HFFc6 (cell line): ENCODE results near the gene SLC25A21. TPM values are rescaled to one million over a fixed set of nuclear protein-coding genes. Genes with fewer than 3 reads are reported as not detected.
A peak's percentile ranks its signal among the peaks of the same experiment; 100 is the strongest.

ENCODE experiments used
- DNase-seq: peaks from one replicate; pipeline ENCODE4 v3.0.0-alpha.2; 2018
- H3K27ac Mint-ChIP-seq: 2 replicates; pipeline ENCODE4 v1.8.0; 2020; ENCODE audit warnings: mild to moderate bottlenecking, mixed read lengths
- H3K27me3 Mint-ChIP-seq: 2 replicates; pipeline ENCODE4 v1.8.0; 2021; ENCODE audit warnings: mild to moderate bottlenecking, moderate library complexity, mixed read lengths; ENCODE audit not compliant: insufficient read depth
- H3K36me3 Mint-ChIP-seq: 2 replicates; pipeline ENCODE4 v1.8.0; 2021; ENCODE audit warnings: low read depth, mixed read lengths
- H3K4me1 Mint-ChIP-seq: 2 replicates; pipeline ENCODE4 v1.8.0; 2020; ENCODE audit warnings: low read depth, mixed read lengths
- H3K4me3 Mint-ChIP-seq: 2 replicates; pipeline ENCODE4 v1.8.0; 2020; ENCODE audit warnings: mild to moderate bottlenecking, moderate library complexity, mixed read lengths
- H3K9me3 Mint-ChIP-seq: 2 replicates; pipeline ENCODE4 v1.8.0; 2020; ENCODE audit warnings: mild to moderate bottlenecking, mixed read lengths
- total RNA-seq, 6 experiments: library from RNA; stranded (reverse); fragmentation: NEBNext Ultra II Directional; extraction: Animal tissue kit (Norgen Biotek cat#: 25700); gene quantifications; 2 replicates in 1 of 6; 3 replicates in 5 of 6; pipeline ENCODE4 v1.2.3, GENCODE V29; 2021
- TF ChIP-seq, protein P1 (sequence below): fragments of 200-600 bp; sonication (generic); IDR thresholded peaks from 2 replicates; pipeline ENCODE4 v1.5.0; 2021; ENCODE audit warnings: antibody characterized with exemption, mild to moderate bottlenecking

SLC25A21 gene
- total RNA-seq, 6 experiments from 2014 or later: 0.33 to 1.1 (median 0.47) TPM

DNA sequence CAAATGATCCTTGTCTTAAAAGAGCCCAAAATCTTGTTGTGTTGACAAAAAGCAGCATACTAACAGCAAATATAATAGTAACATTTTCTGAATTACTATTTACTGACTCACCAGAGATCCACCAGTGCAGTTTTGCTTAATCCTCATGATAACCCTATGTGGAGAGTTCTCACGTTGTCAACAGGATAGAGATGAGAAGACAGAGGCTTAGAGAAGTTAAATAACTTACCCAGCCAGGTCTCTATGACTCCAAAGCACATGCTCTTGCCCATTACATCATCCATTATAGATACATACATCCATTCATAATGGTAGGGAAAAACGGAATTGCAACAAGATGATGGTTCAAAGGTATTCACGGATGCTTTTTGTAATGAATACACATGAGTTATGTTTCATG is 398.8 kb downstream of the SLC25A21 start:
- no peaks in the 10 kb centered on the region for H3K36me3 Mint-ChIP-seq
- DNase-seq: peak; percentile 6
- TF ChIP-seq, protein P1, sequence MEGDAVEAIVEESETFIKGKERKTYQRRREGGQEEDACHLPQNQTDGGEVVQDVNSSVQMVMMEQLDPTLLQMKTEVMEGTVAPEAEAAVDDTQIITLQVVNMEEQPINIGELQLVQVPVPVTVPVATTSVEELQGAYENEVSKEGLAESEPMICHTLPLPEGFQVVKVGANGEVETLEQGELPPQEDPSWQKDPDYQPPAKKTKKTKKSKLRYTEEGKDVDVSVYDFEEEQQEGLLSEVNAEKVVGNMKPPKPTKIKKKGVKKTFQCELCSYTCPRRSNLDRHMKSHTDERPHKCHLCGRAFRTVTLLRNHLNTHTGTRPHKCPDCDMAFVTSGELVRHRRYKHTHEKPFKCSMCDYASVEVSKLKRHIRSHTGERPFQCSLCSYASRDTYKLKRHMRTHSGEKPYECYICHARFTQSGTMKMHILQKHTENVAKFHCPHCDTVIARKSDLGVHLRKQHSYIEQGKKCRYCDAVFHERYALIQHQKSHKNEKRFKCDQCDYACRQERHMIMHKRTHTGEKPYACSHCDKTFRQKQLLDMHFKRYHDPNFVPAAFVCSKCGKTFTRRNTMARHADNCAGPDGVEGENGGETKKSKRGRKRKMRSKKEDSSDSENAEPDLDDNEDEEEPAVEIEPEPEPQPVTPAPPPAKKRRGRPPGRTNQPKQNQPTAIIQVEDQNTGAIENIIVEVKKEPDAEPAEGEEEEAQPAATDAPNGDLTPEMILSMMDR: no peak
- no peak overlapping the region for H3K4me3 Mint-ChIP-seq
- 0 out of 2 replicates have a peak, but pooled peaks cover 3% of the 10 kb centered on the region for H3K9me3 Mint-ChIP-seq
- peaks cover 11% of the 10 kb centered on the region for H3K4me1 Mint-ChIP-seq
- peaks cover 1% of the 10 kb centered on the region; the same call in 1 of the 2 replicates for H3K27me3 Mint-ChIP-seq
- H3K27ac Mint-ChIP-seq: no peak overlapping the region

- H3K27ac Mint-ChIP-seq: no peak overlapping the region
- DNase-seq: no peak
- H3K4me3 Mint-ChIP-seq: no peak overlapping the region
- H3K9me3 Mint-ChIP-seq: 0 out of 2 replicates have a peak, but pooled peaks cover 3% of the 10 kb centered on the region
- peaks cover 11% of the 10 kb centered on the region for H3K4me1 Mint-ChIP-seq
- TF ChIP-seq, protein P1: peak; percentile 46
- H3K36me3 Mint-ChIP-seq: no peaks in the 10 kb centered on the region
- H3K27me3 Mint-ChIP-seq: peaks cover 1% of the 10 kb centered on the region; the same call in 1 of the 2 replicates
These were observed 399.3 kb downstream of the SLC25A21 start for GRCh38 chr14:36773136-36773540.

DNA sequence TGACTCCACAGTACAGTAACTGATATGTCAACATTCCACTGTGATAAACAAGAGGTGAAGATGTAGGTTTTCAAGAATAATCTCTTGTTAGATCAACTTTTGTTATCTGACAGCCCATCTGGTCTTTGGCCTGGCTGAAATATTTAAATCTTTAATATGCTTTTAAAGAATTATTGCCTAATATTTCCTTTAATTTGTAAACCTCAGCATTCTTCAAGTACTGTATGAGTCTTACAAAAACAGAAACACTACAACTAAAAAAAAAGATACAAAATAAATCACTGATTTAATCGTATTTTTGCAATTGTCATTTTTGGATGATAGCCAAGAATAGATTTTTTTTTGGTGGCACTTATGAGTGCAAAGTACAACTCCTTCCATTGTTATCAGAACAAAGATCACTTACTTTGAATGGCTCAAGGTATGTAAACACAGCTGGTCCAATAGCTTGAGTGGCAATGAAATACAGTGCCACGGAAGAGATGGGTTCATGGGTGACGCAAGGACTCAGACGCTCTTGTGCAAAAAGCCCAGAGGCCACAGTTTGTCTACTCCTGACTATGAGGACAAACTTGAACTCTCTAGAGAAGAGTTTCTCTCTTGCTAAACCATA is 401.3 kb downstream of the SLC25A21 start:
- Mint-ChIP-seq H3K4me3 (no peak overlapping the region), H3K27me3 (peaks cover 1% of the 10 kb centered on the region; the same call in 1 of the 2 replicates)
- TF ChIP-seq, protein P1: no peak

GRCh38 chr14:36768638-36769337 is 403.6 kb downstream of the SLC25A21 start:
- Mint-ChIP-seq H3K4me3 (no peak overlapping the region), H3K36me3 (no peaks in the 10 kb centered on the region), H3K4me1 (peaks cover 11% of the 10 kb centered on the region), H3K27ac (no peak overlapping the region), H3K9me3 (no peaks in the 10 kb centered on the region), H3K27me3 (peaks cover 4% of the 10 kb centered on the region; the same call in 1 of the 2 replicates)
- TF ChIP-seq, protein P1: no peak
- DNase-seq: no peak

More for the DNA sequence above, 401.3 kb downstream of the SLC25A21 start:
- H3K4me1 Mint-ChIP-seq: peaks cover 11% of the 10 kb centered on the region
- no peak for DNase-seq
- no peak overlapping the region for H3K27ac Mint-ChIP-seq
- no peaks in the 10 kb centered on the region for H3K36me3 Mint-ChIP-seq
- no peaks in the 10 kb centered on the region for H3K9me3 Mint-ChIP-seq

DNA sequence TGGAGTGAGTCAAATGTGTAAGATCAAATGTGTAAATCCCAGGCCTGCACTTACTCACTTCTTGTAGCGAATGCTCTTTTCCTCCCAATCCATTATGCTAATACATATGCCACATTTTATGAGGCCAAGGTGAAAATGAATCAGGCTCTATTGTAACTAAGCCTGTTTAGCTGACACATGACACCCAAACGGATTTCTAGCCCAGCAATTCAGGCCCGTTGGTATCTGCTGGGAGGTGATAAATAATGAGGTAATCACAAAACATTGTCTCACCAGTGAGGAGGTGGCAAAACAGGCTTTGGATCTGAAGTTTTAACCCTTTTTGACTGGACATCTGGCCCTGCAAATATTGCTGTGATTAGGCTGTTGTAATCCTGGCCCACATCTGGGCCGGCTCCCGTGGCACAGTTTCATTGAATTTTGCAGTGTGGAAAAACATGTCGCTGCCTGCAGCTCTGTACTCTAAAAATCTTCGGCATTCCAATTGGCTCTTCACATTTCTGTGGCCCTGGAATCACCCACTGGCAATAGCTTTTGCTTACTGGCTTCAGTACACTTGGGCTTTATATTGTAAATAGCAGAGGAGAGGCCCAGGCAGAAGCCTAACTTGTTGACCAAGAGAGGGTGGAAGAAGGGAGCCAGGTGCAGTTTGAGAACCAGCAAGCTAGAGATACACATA is 404.7 kb downstream of the SLC25A21 start:
- Mint-ChIP-seq H3K27ac (no peak overlapping the region), H3K4me1 (peaks cover under 1% of the 10 kb centered on the region; the same call in 1 of the 2 replicates), H3K9me3 (no peaks in the 10 kb centered on the region), H3K36me3 (no peaks in the 10 kb centered on the region), H3K4me3 (no peak overlapping the region), H3K27me3 (peaks cover 4% of the 10 kb centered on the region; the same call in 1 of the 2 replicates)
- TF ChIP-seq, protein P1: no peak
- DNase-seq: no peak
